GM18861 (cell line): ENCODE data around the gene PXK.

ENCODE experiments used
- ATAC-seq: cut with Tn5 transposase; IDR thresholded peaks from one replicate; pipeline ENCODE4 v1.9.1; 2021; ENCODE audit not compliant: unreplicated experiment

PXK gene

GRCh38 chr3:58346368-58346767, 13.7 kb downstream of the PXK start:
- ATAC-seq, result no peak

- no peak for ATAC-seq
Measured at GRCh38 chr3:58347984-58348383, 15.3 kb downstream of the PXK start.

- peak; percentile 88 for ATAC-seq
Measured at GRCh38 chr3:58349792-58350626, 17.3 kb downstream of the PXK start.

GRCh38 chr3:58350627-58351013, 17.9 kb downstream of the PXK start:
- no peak for ATAC-seq

GRCh38 chr3:58351920-58352319, 19.2 kb downstream of the PXK start:
- ATAC-seq, result no peak

GRCh38 chr3:58352626-58353025, 19.9 kb downstream of the PXK start:
- ATAC-seq, result no peak

GRCh38 chr3:58353722-58354553, 21.2 kb downstream of the PXK start:
- ATAC-seq, result no peak

GRCh38 chr3:58355179-58355578, 22.5 kb downstream of the PXK start:
- ATAC-seq, result peak; percentile 66

- ATAC-seq, result no peak
Measured at GRCh38 chr3:58356054-58356453, 23.4 kb downstream of the PXK start.

GRCh38 chr3:58357402-58357801, 24.7 kb downstream of the PXK start:
- ATAC-seq, result no peak

- ATAC-seq, result no peak
Measured at GRCh38 chr3:58358092-58358491, 25.4 kb downstream of the PXK start.

- ATAC-seq, result no peak
Measured at GRCh38 chr3:58358808-58359207, 26.1 kb downstream of the PXK start.

GRCh38 chr3:58359621-58360020, 26.9 kb downstream of the PXK start:
- ATAC-seq, result no peak

- ATAC-seq, result no peak
Measured at GRCh38 chr3:58361866-58362265, 29.2 kb downstream of the PXK start.

GRCh38 chr3:58366699-58367098, 34.0 kb downstream of the PXK start:
- no peak for ATAC-seq

GRCh38 chr3:58369038-58369437, 36.3 kb downstream of the PXK start:
- no peak for ATAC-seq

- ATAC-seq, result no peak
Measured at GRCh38 chr3:58369876-58370275, 37.2 kb downstream of the PXK start.

- ATAC-seq, result no peak
Measured at GRCh38 chr3:58370407-58370806, 37.7 kb downstream of the PXK start.

- no peak for ATAC-seq
Measured at GRCh38 chr3:58371754-58372153, 39.1 kb downstream of the PXK start.

- ATAC-seq, result no peak
Measured at GRCh38 chr3:58375254-58375653, 42.6 kb downstream of the PXK start.

GRCh38 chr3:58377168-58377567, 44.5 kb downstream of the PXK start:
- no peak for ATAC-seq

GRCh38 chr3:58377750-58378149, 45.1 kb downstream of the PXK start:
- no peak for ATAC-seq
